HG03159 (cell line): ENCODE measurements around the gene ATP6V1B1.
"Not testable (repeated sequence)": the region's sequence is repeated elsewhere in the genome, so short reads cannot be mapped to it uniquely, and the experiment has no call there.

Source experiments
- ATAC-seq: cut with Tn5 transposase; IDR thresholded peaks from one replicate; pipeline ENCODE4 v1.9.1; 2021; ENCODE audit warnings: mild to moderate bottlenecking, moderate library complexity; ENCODE audit not compliant: unreplicated experiment

Gene ATP6V1B1

GRCh38 chr2:71005271-71006202 is 69.8 kb downstream of the ATP6V1B1 start:
- no peak for ATAC-seq

- no peak for ATAC-seq
Measured at GRCh38 chr2:71006323-71006722, 70.6 kb downstream of the ATP6V1B1 start.

DNA sequence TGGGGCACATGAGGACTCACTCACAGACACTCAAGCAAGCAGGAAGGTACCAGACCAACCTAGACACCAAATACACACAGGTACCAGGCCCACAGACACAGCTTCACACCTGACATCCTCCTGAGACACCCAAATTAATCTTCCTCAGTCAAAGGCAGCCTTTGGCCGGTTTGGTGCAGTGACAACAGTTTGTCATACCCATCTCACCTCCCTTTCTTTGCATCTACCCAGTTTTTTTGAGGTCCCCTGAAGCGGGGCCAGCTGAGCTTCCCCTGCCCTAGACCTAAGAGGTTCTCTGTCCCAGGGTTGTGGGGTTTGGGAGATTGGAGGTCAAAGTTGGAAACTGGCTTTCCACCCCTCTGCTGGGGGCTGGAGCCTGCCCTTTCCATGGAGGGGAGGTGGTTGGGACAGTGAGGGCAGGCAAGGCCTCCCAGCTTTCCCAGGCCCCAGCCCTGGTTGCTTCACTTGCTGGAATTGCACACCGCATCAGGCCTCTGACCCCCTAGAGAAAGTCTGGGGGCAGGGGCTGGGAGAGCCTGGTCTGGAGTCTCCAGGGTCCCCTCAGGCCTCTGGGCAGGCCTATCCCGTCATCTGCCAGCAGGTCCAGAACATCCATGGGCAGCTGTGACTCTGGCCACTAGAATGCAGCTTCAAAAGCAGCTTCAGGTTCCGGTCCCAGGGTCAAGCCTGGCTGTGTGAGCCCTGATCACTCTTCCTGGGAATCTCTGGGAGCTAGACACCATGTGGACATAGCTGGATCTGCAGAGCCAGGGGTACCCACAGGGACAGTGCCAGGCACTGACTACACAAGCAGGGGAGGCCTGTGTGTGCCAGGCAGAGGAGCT is 71.5 kb downstream of the ATP6V1B1 start:
- ATAC-seq, result no peak

DNA sequence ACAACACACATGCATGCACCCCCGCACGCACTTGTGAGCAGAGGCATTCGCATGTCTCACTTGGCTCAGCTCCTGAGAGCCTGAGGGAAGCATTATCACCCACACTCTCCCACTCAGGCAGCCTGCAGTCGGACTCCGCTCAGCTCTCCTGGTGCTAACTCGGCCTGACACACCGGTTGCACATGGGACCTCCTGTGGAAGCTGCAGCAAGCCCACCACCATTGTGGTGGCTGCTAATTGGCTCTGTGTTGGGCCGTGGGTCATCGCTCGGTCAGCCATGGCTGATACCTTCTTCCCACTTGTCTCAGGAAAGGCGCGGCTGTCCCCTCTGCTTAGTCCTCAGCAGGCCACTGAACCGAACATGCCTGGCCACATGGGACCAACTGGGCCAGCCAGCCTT is 72.6 kb downstream of the ATP6V1B1 start:
- ATAC-seq, result no peak

GRCh38 chr2:71011786-71012185 is 76.1 kb downstream of the ATP6V1B1 start:
- ATAC-seq, result not testable (repeated sequence)
